ACHN (cell line): Measurements from ENCODE around the gene SPOCK3.

ENCODE experiments used
- DNase-seq: peaks from one replicate; pipeline ENCODE4 v3.0.0-alpha.2; 2015
- in situ Hi-C: cut with HindIII; loops from 2 replicates; pipeline ENCODE4 v1.10.0; 2017; ENCODE audit warnings: low sequenced_read_pairs, low pct_ligation_motif_present, low pct_unique_long_range_greater_than_20kb

SPOCK3 gene

GRCh38 chr4:167100120-167100519 is 134.2 kb downstream of the SPOCK3 start:
- in situ Hi-C loops, result no loop called here
- DNase-seq, result no peak

GRCh38 chr4:167088115-167088514 is 146.2 kb downstream of the SPOCK3 start:
- in situ Hi-C loops, result no loop called here
- DNase-seq, result no peak

- no peak for DNase-seq
- in situ Hi-C loops, result no loop called here
These were observed 150.0 kb downstream of the SPOCK3 start for GRCh38 chr4:167084321-167084720.

GRCh38 chr4:167079762-167080161 is 154.5 kb downstream of the SPOCK3 start:
- in situ Hi-C loops, result no loop called here
- DNase-seq, result no peak

GRCh38 chr4:167052631-167053091 is 181.6 kb downstream of the SPOCK3 start:
- no peak for DNase-seq
- in situ Hi-C loops, result no loop called here

GRCh38 chr4:167049257-167049656 is 185.0 kb downstream of the SPOCK3 start:
- in situ Hi-C loops, result no loop called here

DNA sequence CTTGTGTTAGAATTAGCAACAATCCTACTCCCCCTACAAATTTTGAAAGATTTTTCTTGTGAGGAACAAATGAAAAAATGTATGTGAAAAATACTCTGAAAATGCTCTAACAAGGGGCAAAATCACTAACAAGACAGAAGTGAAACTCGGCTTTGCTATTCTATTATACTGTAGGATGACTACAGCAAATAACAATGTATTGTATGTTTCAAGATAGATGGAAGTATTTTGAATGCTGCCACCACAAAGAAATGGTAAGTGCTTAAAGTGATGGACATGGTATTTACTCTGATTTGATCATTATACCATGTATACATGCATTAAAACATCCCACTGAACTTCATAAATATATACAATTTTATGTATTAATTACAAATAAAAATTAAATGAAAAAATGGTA is 192.8 kb downstream of the SPOCK3 start:
- no peak for DNase-seq
- in situ Hi-C loops, result no loop called here

More at GRCh38 chr4:167049257-167049656, 185.0 kb downstream of the SPOCK3 start:
- no peak for DNase-seq

- no peak for DNase-seq
- in situ Hi-C loops, result no loop called here
These were observed 198.9 kb downstream of the SPOCK3 start for GRCh38 chr4:167035390-167035789.

- no peak for DNase-seq
- in situ Hi-C loops, result no loop called here
These were observed 199.3 kb downstream of the SPOCK3 start for GRCh38 chr4:167034983-167035382.

DNA sequence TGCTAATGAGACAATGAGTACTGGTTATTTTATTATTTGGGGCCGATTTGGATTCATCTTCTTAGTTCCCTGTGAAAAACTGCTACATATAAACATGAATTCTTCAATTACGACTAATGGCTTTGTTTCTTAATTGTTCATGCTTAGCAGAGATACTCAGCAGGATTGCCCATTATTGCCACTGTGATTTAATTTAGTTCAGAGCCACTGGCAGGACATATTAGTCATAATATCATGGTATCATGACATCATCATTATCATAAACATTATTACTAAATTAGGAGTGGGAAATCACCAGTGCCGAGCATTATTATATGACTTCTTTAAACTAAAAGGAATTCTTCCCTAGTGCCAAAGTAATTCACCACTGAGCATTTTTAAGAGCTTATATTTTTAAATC is 201.4 kb downstream of the SPOCK3 start:
- in situ Hi-C loops, result no loop called here
- no peak for DNase-seq

DNA sequence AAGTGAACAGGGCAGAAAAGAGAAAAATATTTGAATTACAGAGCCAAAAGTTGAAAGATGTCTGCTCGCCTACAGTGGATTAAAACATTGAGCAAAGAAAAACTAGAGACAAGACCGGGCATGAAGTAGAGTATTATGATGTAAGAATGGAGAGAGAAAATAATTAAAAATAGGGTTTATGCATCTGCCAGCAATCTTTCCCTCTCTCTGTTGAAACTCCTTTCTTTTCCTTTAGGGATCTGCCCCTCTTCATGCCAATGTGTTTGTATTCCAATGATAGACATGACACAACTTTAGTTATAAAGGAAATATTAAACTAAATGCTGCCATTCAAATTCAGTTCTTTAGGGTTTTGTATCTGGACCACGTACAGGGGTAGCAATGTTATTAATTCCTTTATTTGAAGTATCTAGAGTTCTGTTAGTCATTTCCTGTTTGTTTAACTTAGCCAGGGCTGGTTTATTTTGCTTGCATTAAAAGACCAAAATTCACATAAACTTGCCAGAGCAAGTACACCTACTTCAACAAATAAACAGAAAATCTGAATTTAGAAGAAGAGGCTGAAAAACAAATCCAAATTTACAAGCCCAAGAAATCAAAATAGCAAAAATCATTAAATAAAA is 202.6 kb downstream of the SPOCK3 start:
- no peak for DNase-seq
- in situ Hi-C loops, result no loop called here

GRCh38 chr4:167028976-167029375 is 205.3 kb downstream of the SPOCK3 start:
- no peak for DNase-seq
- in situ Hi-C loops, result no loop called here

DNA sequence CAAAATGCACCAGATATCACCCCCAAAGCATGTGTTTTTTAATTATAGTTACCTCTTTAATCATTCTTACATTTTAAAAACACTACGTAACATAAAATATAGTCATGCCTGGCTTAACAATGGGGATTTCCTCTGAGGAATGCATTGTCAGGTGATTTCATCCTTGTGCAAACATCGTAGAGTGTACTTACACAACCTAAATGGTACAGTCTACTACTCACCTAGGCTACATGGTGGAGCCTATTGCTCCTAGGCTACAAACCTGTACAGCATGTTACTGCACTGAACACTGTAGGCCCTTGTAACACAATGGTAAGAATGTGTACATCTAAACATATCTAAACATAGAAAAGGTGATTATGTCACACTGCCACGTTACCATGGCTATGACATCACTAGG is 208.6 kb downstream of the SPOCK3 start:
- in situ Hi-C loops, result no loop called here
- no peak for DNase-seq

DNA sequence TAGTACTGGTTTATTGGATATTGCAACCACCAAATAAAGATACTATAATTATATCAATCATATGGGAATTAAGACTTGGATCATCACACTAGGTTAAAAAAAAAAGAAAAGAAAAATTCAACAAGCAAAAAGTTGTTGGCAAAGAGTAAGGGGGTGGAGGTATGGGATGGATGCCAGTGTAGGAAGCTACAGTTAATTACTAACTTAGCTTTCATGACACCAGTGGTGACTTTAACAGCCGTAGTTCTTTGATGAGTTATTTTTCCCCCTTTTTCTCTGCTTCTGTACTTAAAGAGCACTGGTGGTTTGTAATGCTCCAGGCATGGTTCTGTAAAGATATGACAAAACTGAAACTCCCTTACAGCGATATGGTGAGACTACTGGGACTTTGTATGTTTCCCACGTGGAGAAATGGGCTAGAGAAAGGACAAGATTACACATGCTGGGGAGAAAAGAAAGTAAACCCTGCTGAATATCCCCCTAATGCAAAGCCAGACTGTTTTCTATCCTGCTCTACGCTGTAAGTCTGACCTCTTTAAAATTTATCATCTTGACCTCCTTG is 210.8 kb downstream of the SPOCK3 start:
- in situ Hi-C loops, result no loop called here
- no peak for DNase-seq

DNA sequence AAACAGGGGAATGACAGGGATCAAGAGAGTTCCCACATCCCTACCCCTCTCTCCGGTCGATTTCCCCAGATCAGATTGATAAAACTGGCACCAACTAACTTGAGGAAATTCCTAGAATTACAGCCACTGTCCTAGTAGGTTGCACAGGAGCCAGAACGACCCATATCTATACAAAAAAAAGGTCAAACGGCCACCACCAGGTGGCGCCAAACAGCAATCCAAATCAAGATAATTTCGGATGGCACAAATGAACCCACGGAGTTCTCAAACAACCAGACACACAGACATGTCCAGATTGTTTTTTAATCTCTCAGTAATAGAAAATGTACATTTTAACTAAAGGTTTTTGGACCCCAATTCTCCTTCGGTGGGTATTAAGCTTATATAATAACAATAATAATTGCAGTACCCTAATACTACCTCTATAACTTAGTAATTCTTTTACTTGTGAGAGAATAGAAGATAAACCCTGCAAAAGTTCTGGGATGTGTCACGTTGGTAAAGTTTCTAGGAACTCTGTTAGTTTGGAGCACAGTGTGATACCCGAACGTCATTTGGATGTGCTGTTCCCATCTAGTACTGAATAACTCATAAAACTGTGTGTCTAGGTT is 212.6 kb downstream of the SPOCK3 start:
- in situ Hi-C loops, result no loop called here
- DNase-seq, result peak; percentile 46

DNA sequence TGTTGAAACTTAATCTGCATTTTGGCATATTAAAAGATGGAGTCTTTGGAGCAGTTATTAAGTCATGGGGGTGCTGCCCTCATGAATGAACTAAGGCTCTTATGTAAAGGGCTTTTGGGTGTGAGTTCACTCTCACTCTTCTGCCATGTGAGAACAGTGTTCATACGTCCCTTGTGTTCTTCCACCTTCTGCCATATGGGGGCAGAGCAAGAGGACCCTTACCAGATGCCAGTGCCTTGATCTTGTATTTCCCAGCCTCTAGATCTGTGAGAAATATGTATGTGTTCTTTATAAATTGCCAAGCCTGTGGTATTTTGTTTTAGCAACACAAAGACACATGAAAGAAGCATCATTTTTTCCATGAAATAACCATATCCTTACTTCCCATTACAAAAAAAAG is 213.9 kb downstream of the SPOCK3 start:
- in situ Hi-C loops, result no loop called here
- DNase-seq, result peak; percentile 4

- in situ Hi-C loops, result no loop called here
- DNase-seq, result no peak
These were observed 219.3 kb downstream of the SPOCK3 start for GRCh38 chr4:167014944-167015343.

- in situ Hi-C loops, result no loop called here
- no peak for DNase-seq
These were observed 231.0 kb downstream of the SPOCK3 start for GRCh38 chr4:167003326-167003725.

- in situ Hi-C loops, result no loop called here
- DNase-seq, result no peak
These were observed 234.0 kb downstream of the SPOCK3 start for GRCh38 chr4:167000141-167000852.
